Forelimb muscle (tissue), 1 donor: ENCODE measurements around the gene PRDM13. TPM values are rescaled to one million over a fixed set of nuclear protein-coding genes. Genes with fewer than 3 reads are reported as not detected.
"Not testable (repeated sequence)": the region's sequence is repeated elsewhere in the genome, so short reads cannot be mapped to it uniquely, and the experiment has no call there.

Source experiments
- DNase-seq: peaks from one replicate; pipeline ENCODE4 v3.0.0-alpha.2; 2013; ENCODE audit warnings: low read depth
- polyA plus RNA-seq: library from polyadenylated mRNA; unstranded; fragments of 120-200 nt; gene quantifications from one replicate; pipeline ENCODE4 v1.2.1, GENCODE V29; 2013; ENCODE audit not compliant: insufficient read length

The PRDM13 gene
- not detected for polyA plus RNA-seq

DNA sequence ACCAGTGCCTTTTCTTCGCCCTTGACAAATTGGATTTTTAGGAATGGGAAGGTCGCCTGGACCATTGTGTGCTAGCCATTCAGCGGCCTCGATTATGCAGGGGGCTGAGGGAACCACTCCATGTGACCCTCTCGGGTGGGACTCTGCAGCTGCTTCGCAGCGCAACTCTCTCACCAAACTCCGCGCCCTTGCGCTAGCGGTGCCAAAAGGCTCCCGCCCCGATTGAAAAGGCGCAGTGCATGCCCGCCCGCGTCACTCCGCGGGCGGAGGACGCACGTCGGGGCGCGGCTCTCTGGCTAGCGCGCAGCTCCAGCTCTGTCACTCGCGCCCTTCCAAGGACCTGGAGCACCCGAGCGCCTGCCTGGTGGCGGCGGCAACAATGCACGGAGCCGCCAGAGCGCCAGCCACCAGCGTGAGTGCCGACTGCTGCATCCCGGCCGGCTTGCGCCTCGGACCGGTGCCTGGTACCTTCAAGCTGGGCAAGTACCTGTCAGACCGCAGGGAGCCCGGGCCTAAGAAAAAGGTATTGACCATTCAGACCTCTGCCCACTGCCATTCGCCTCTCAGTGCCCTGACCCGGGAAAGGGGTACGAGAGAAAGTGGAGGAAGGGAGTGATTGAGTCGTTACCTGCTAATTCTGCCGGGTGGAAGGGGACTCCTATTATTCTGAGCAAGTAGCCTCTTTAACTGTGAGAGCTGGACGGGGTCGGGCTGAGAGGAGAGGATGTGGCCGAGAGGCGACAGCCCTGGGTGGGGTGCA lies at the start of gene PRDM13:
Gene PRDM13, plus strand, starts transcription at position 178 of the 760 bp plus-strand sequence. Its CDS starts 202 bp downstream, at position 380.
- no peak for DNase-seq

DNA sequence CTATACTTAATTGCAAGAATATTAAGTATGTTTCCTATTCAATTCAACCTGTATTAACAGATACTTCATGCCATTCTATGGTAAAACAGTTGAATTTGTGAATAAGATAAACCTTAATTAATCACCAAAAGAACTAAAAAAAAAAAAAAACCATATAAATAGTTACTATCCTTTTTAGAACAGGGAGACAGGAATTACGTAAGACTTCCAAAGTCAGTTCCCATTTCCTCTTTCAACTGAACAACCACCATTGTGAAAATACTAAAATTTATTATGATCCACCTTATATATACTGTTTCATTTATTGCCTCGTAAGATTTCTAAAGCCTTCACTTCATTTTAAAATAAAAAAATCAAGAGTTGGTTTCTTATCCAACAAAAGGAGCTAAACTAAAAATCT lies 47.6 kb upstream of the PRDM13 start:
- DNase-seq: no peak

DNA sequence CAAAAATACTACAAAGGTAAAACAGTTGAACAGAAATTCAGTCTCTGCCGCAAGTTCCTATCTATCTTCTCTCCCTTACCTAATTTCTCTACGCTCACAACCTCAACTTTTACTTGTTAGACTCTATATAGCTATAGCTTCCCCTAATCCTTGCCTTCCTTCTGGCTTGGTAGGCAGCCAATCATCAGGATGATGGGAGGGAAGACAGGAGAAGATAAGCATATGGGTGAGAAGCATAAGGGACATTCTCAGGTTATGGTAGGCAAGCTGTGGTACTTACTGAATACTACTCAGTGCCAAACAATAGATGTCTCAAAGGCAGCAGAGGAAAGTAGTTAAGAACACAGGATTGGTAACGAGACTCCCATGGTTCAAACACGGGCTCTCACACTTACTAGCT lies 46.0 kb upstream of the PRDM13 start:
- DNase-seq: no peak

DNA sequence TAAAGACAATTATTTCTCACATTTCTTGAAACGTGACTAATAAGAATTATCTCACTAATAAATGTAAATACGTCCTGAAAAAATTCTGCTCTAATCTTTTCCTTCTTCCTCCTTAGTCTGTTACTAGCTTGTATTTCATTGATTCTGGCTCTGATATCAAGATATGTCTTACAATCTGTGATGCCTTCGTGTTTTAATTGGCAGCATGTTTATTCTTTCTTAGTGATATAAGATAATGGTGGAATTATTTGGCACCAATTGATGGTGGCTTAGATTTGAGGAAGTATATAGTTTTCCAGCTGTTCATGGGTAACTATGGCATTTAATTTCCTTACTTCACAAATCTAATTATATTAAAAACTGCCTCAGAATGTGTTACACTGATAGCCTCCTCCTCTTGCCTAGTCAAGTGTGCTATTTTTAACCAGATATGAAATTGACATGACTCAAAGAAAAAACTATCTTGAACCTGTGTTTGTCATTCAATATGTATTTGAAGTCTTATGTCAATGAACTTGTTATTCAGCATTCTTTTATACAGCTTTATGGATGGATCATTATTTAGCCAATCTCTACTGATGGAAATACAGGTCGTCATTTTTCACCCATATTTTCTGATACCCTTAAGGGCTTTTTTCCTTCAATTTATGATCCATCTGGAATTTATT lies 43.4 kb upstream of the PRDM13 start:
- DNase-seq: no peak

GRCh38 chr6:99568103-99568933 lies 38.3 kb upstream of the PRDM13 start, which contains the start of gene CCNC:
CCNC (minus strand) TSS chr6:99568660; CDS start chr6:99568527, 133 bp downstream.
- DNase-seq: peak; percentile 85

GRCh38 chr6:99573980-99574617 lies 32.5 kb upstream of the PRDM13 start:
- no peak for DNase-seq

DNA sequence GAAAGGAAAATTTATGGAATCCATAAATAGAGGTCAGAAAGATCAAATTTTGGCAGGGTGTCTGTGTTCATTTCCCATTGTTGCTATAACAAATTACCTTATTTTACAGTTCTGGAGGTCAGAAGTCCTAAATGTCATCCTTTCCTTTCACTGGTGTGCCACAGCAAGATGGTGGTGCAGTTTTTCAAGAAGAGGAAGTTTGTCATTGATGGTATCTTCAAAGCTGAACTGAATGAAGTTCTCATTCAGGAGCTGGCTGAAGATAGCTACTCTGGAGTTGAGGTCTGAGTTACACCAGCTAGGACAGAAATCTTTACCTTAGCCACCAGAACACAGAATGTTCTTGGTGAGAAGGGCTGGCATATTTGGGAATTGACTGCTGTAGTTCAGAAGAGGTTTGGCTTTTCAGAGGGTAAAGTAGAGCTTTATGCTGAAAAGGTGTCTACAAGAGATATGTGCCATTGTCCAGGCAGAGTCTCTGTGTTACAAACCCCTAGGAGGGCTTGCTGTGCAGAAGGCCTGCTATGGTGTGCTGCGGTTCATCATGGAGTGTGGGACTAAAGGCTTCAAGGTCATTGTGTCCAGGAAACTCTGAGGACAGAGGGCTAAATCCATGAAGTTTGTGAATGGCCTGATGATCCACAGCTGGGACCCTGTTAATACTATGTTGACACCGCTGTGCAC lies 30.9 kb upstream of the PRDM13 start:
- no peak for DNase-seq

- DNase-seq: no peak
These were observed 26.9 kb upstream of the PRDM13 start for GRCh38 chr6:99579781-99580180.

DNA sequence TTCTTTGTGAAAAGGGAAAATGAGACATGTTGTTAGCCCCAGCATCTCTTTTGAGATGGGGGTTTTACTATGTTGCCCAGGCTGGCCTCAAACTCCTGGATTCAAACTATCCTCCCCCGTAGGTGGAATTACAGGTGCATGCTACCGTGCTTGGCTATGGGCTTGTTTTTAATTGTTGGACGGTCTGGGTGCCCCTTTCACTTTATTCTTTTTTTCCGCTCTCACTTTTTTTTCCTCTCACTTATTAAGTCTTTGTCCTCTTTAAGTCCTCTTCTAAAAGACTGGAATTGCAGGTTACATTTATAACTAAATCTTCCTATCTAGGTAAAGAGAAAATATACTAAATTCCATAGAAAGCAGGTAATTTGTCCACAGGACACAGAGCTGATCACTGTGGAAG lies 18.8 kb upstream of the PRDM13 start:
- no peak for DNase-seq

- DNase-seq: no peak
These were observed 17.9 kb upstream of the PRDM13 start for GRCh38 chr6:99588618-99589289.

- no peak for DNase-seq
These were observed 17.4 kb upstream of the PRDM13 start for GRCh38 chr6:99589290-99589672.

DNA sequence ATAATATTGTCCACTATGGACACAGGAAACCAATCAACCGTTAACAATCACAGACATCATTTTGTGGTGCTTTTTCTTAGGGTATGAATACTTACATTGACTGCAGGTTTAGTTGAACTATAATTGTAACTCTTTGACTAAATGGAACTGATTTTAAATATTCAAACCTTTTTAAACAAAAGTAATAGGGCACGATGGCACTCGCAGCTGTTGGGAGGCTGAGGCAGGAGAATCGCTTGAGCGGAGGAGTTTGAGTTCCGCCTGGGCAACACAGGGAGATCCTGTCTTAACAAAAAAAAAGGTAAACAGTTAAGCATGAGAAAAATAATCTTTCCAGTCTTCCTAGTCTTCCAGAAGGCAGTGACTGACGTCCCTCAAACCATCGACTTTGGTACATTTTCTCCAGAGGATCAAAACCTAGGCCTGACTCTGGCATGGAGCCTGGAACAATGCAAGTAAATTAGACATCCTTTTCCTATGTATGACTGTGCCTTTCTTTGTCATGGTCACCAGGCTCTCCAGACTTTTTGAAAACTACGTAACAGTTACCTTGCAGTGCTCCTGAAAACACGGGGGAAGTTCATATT lies 16.6 kb upstream of the PRDM13 start:
- no peak for DNase-seq

GRCh38 chr6:99590728-99591672 lies 15.6 kb upstream of the PRDM13 start:
- no peak for DNase-seq

DNA sequence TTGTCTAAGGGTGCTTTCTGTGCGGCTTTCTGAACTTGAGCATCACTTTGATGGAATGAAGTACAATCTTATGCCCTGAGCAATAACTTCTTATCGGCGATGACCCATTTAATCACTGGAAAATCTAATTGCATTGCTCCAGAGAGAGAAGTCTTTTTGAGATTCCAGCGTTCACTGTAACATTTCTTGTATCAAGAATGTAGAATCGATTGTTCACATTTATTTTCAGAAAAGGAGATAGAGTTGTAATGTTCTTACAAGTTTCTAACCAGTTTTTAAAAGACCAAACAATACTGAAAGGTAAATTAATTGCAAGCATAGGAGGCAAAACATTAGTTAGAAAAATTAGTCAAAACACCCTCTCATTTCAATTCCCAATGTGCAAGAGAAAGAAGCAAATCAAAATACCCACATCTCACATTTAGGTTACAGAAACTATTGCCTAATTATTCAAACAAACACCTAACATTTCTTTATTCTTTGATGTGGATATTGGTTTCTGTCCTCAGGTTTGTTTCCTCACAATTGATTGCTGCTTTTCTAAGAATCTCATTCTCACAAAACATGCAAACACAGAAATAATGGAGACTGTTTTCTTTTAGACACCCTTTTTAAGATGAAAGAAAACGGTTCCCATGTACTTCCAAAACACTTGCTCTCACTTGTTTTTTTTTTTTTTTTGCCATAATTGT lies 14.8 kb upstream of the PRDM13 start:
- DNase-seq: no peak

GRCh38 chr6:99592900-99593299 lies 13.7 kb upstream of the PRDM13 start:
- no peak for DNase-seq

- DNase-seq: not testable (repeated sequence)
These were observed 11.9 kb upstream of the PRDM13 start for GRCh38 chr6:99594696-99595095.

DNA sequence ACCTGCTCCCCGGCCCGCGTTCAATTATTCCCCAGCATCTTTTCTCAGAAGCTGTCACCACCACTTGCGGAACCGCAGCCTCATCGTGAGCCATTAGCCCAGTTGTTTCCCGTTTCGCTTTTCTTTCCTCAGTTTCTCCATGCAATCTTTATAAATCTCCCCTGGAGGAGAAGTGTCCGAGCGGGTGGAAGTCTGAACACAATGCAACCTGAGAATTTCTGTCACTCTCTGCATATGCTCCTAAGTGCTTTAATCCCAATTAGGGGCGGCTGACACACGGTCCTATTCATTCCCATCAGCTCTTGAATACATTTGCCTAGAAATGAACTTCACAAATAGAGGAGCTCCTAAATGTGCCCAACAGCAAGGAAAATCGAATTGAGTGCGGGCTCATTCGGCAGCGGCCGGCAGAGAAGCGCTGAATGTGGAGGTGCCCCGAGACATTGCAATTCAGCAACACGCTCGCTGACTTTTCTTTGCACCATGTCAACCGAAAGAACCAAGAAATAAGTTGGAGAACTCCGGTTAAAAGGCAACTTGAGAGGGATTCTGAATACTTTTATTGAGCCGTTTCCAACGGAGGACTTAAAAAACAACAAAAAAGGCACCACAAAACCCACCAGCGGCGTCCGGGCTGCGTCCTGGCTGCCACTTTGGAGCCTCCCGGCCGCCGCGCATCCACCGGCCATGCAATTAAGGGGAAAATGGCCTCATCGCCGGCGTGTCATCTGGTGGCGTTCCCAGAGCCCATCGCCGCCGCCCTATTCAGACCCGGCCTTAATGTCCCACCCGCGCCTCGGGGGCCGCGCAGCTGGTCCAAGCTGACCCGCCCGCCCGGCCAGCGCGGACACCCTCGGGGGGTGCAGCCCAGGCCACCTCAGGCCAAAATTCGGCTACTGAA lies 3.9 kb upstream of the PRDM13 start:
- DNase-seq: no peak
